ENCODE data around the gene NAV3. TPM values are rescaled to one million over a fixed set of nuclear protein-coding genes. Genes with fewer than 3 reads are reported as not detected.

Gene NAV3
- total RNA-seq, 2 donors from 2014 or later: 2.6 to 6.6 TPM

GRCh38 chr12:78086553-78087362 is 256.1 kb downstream of the NAV3 start:
- ATAC-seq (no peak), DNase-seq (no peak)
- H3K27me3 ChIP-seq: no peaks in the 10 kb centered on the region
- H3K4me1 ChIP-seq: no peaks in the 10 kb centered on the region
- H3K36me3 ChIP-seq (replicated peaks in 1 of 2; ENCODE audit: insufficient read depth in 1 of 2, low read depth in 2 of 2): no peaks in the 10 kb centered on the region
- no peak overlapping the region for H3K27ac ChIP-seq
- intact Hi-C loops (cut with DNase I): no loop called here
- no peaks in the 10 kb centered on the region for H3K9me3 ChIP-seq
- H3K4me3 ChIP-seq: no peak overlapping the region
- TF ChIP-seq POLR2A (IDR thresholded peaks at IDR 0.05) (no peak), CTCF (IDR thresholded peaks at IDR 0.05) (no peak)

GRCh38 chr12:78087363-78087675 is 256.6 kb downstream of the NAV3 start:
- no peak overlapping the region for H3K27ac ChIP-seq
- no peaks in the 10 kb centered on the region for H3K4me1 ChIP-seq
- no peak for ATAC-seq
- no peak for DNase-seq
- TF ChIP-seq POLR2A (IDR thresholded peaks at IDR 0.05): no peak
- H3K36me3 ChIP-seq (replicated peaks in 1 of 2; ENCODE audit: insufficient read depth in 1 of 2, low read depth in 2 of 2): no peaks in the 10 kb centered on the region
- intact Hi-C loops (cut with DNase I): no loop called here
- WGBS, 2 donors: 60 to 85% methylated on average over 1 of the region's 1 CpG
- H3K4me3 ChIP-seq: no peak overlapping the region
- no peaks in the 10 kb centered on the region for H3K9me3 ChIP-seq
- H3K27me3 ChIP-seq: no peaks in the 10 kb centered on the region

GRCh38 chr12:78088391-78088832 is 257.7 kb downstream of the NAV3 start:
- intact Hi-C loops (cut with DNase I): no loop called here
- 58 to 62% methylated on average over 3 of the region's 3 CpGs for WGBS, 2 donors

GRCh38 chr12:78090266-78090665 is 259.6 kb downstream of the NAV3 start:
- Histone ChIP-seq H3K4me1 (no peaks in the 10 kb centered on the region), H3K4me3 (no peak overlapping the region), H3K27ac (no peak overlapping the region), H3K27me3 (no peaks in the 10 kb centered on the region), H3K9me3 (no peaks in the 10 kb centered on the region), H3K36me3 (replicated peaks in 1 of 2; ENCODE audit: insufficient read depth in 1 of 2, low read depth in 2 of 2) (no peaks in the 10 kb centered on the region)
- DNase-seq (no peak), ATAC-seq (no peak)
- TF ChIP-seq CTCF (IDR thresholded peaks at IDR 0.05) (no peak), POLR2A (IDR thresholded peaks at IDR 0.05) (no peak)
- intact Hi-C loops (cut with DNase I): no loop called here

More at GRCh38 chr12:78088391-78088832, 257.7 kb downstream of the NAV3 start:
- Histone ChIP-seq H3K4me1 (no peaks in the 10 kb centered on the region), H3K4me3 (no peak overlapping the region), H3K9me3 (no peaks in the 10 kb centered on the region), H3K27ac (no peak overlapping the region), H3K27me3 (no peaks in the 10 kb centered on the region), H3K36me3 (replicated peaks in 1 of 2; ENCODE audit: insufficient read depth in 1 of 2, low read depth in 2 of 2) (no peaks in the 10 kb centered on the region)
- ATAC-seq (no peak), DNase-seq (no peak)
- no peak for TF ChIP-seq POLR2A (IDR thresholded peaks at IDR 0.05)

- WGBS, 2 donors: 64 to 78% methylated on average over 1 of the region's 1 CpG
- DNase-seq (no peak), ATAC-seq (no peak)
- Histone ChIP-seq H3K4me1 (no peaks in the 10 kb centered on the region), H3K27me3 (no peaks in the 10 kb centered on the region), H3K36me3 (replicated peaks in 1 of 2; ENCODE audit: insufficient read depth in 1 of 2, low read depth in 2 of 2) (no peaks in the 10 kb centered on the region), H3K9me3 (no peaks in the 10 kb centered on the region), H3K4me3 (no peak overlapping the region), H3K27ac (no peak overlapping the region)
- intact Hi-C loops (cut with DNase I): no loop called here
- TF ChIP-seq POLR2A (IDR thresholded peaks at IDR 0.05) (no peak), CTCF (IDR thresholded peaks at IDR 0.05) (no peak)
These were observed 264.9 kb downstream of the NAV3 start for GRCh38 chr12:78095623-78096022.

Measured in body of pancreas (tissue), 4 donors.